RWPE1 (cell line): Measurements from ENCODE around the gene ERN1.

Experiments
- CTCF ChIA-PET: fragments of 350-600 bp; sonication (Branson Sonifier 250); formaldehyde crosslinking; extraction: SDS; loops from one replicate; lab custom pipeline; 2021; lab: Yijun Ruan, JAX
- POLR2A ChIA-PET: fragments of 400-600 bp; formaldehyde crosslinking; extraction: SDS; loops from one replicate; lab custom pipeline; 2020; ENCODE audit warnings: antibody characterized with exemption; ENCODE audit not compliant: low non-redundant PET; lab: Yijun Ruan, JAX
- DNase-seq: peaks from one replicate; pipeline ENCODE4 v3.0.0; 2012; ENCODE audit warnings: low spot score
- H3K27ac ChIP-seq: fragments of 450-650 bp; 2 replicates; pipeline ENCODE4 v1.5.1; 2017
- CTCF ChIP-seq: fragments of 450-650 bp; conservative IDR thresholded peaks from 2 replicates; pipeline ENCODE4 v1.5.1; 2017; ENCODE audit warnings: low read depth, mild to moderate bottlenecking

ERN1 gene

GRCh38 chr17:64065161-64065560 is 64.8 kb downstream of the ERN1 start:
- POLR2A ChIA-PET, result no interaction called here
- CTCF ChIA-PET, result no interaction called here
- DNase-seq, result no peak
- TF ChIP-seq CTCF, result no peak
- H3K27ac ChIP-seq, result no peak overlapping the region

DNA sequence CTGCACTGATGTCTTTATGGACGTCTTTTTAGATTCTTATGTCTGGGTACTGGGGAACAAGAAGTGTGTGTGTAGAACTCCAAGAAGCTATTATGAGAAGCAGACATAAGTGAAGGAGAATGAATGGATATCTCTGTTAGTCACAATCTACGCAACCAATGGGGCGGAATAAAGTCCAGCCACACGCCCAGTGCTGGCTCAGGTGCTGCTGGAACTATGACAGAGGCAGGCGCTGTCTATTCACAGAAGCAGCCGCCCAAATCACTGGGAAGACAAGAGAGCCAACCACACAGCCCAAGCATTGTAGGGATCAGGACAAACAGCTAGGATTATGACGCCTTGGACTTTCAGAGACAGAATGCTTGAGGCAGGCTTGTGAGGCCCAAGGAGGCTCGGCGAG is 65.6 kb downstream of the ERN1 start:
- no peak overlapping the region for H3K27ac ChIP-seq
- DNase-seq, result no peak
- ChIA-PET CTCF (interaction anchor here (0.6 to 1.4 kb wide), 2 partner anchors 70 to 131 kb away, joined by 3 to 7 read pairs; no protein-coding TSS in a partner anchor), POLR2A (no interaction called here)
- TF ChIP-seq CTCF, result no peak

- CTCF ChIA-PET, result interaction anchor here (0.6 to 1.4 kb wide), 5 partner anchors 29 to 130 kb away, joined by 3 to 7 read pairs (median 4); no protein-coding TSS in a partner anchor
- DNase-seq, result no peak
- H3K27ac ChIP-seq, result no peak overlapping the region
- POLR2A ChIA-PET, result no interaction called here
- no peak; the same call in 1 of the 2 replicates for TF ChIP-seq CTCF
Observed at GRCh38 chr17:64063766-64064224, 66.1 kb downstream of the ERN1 start.

- POLR2A ChIA-PET, result no interaction called here
- TF ChIP-seq CTCF, result no peak
- H3K27ac ChIP-seq, result no peak overlapping the region
- no peak for DNase-seq
- CTCF ChIA-PET, result interaction anchor here (0.6 to 1.4 kb wide), 6 partner anchors 30 to 149 kb away, joined by 3 to 7 read pairs (median 4); no protein-coding TSS in a partner anchor
Observed at GRCh38 chr17:64063088-64063487, 66.9 kb downstream of the ERN1 start.

- no peak overlapping the region for H3K27ac ChIP-seq
- POLR2A ChIA-PET, result no interaction called here
Observed at GRCh38 chr17:64061178-64061898, 68.6 kb downstream of the ERN1 start.

GRCh38 chr17:64060331-64060730 is 69.6 kb downstream of the ERN1 start:
- ChIA-PET POLR2A (no interaction called here), CTCF (interaction anchor here (0.6 kb wide), 1 partner anchor 222 kb away, joined by 3 read pairs; no protein-coding TSS in a partner anchor)

More at GRCh38 chr17:64061178-64061898, 68.6 kb downstream of the ERN1 start:
- no peak for DNase-seq
- CTCF ChIA-PET, result interaction anchor here (0.6 to 0.9 kb wide), 2 partner anchors 10 to 73 kb away, joined by 3 to 4 read pairs; no protein-coding TSS in a partner anchor
- TF ChIP-seq CTCF, result no peak

More at GRCh38 chr17:64060331-64060730, 69.6 kb downstream of the ERN1 start:
- no peak for DNase-seq
- no peak for TF ChIP-seq CTCF
- no peak overlapping the region for H3K27ac ChIP-seq
